Liver (tissue), 9 donors: ENCODE results near the gene OSBPL9. TPM values are rescaled to one million over a fixed set of nuclear protein-coding genes. Genes with fewer than 3 reads are reported as not detected.

ENCODE experiments used
- DNase-seq: peaks from one replicate; pipeline ENCODE4 v3.0.0-alpha.2; 2017; ENCODE audit warnings: low spot score
- H3K27ac ChIP-seq, 2 donors: one replicate each; pipeline ENCODE4 v1.7.0; 2013; ENCODE audit warnings: inconsistent platforms in 2 of 2, low read length in 2 of 2, control low read depth in 1 of 2, low read depth in 1 of 2, mild to moderate bottlenecking in 1 of 2
- H3K27me3 ChIP-seq, 4 donors: one replicate each; pipeline versions ENCODE4 v1.6.1 to v1.7.0; 2013; ENCODE audit warnings: low read length in 3 of 4, inconsistent platforms in 1 of 4, mild to moderate bottlenecking in 1 of 4, moderate library complexity in 1 of 4; ENCODE audit not compliant: control insufficient read depth in 4 of 4, insufficient read depth in 4 of 4
- H3K36me3 ChIP-seq, 4 donors: one replicate each; pipeline versions ENCODE4 v1.6.1 to v1.7.0; 2013; ENCODE audit warnings: low read length in 3 of 4, mild to moderate bottlenecking in 3 of 4, low read depth in 1 of 4, moderate library complexity in 1 of 4; ENCODE audit not compliant: control insufficient read depth in 4 of 4, insufficient read depth in 3 of 4
- H3K4me1 ChIP-seq, 4 donors: one replicate each; pipeline versions ENCODE4 v1.6.1 to v1.7.0; 2013; ENCODE audit warnings: low read length in 3 of 4, mild to moderate bottlenecking in 3 of 4, moderate library complexity in 1 of 4; ENCODE audit not compliant: control insufficient read depth in 4 of 4, insufficient read depth in 4 of 4
- H3K4me3 ChIP-seq, 3 donors: one replicate each; pipeline versions ENCODE4 v1.6.1 to v1.7.0; 2013; ENCODE audit warnings: low read length in 3 of 3, control low read depth in 1 of 3, low read depth in 1 of 3, mild to moderate bottlenecking in 1 of 3
- H3K9ac ChIP-seq, 2 donors: one replicate each; pipeline ENCODE4 v1.7.0; 2013; ENCODE audit warnings: low read length in 2 of 2, mild to moderate bottlenecking in 2 of 2, moderate library complexity in 2 of 2, control low read depth in 1 of 2, low read depth in 1 of 2
- H3K9me3 ChIP-seq, 4 donors: one replicate each; pipeline versions ENCODE4 v1.6.1 to v1.7.0; 2013; ENCODE audit warnings: low read length in 3 of 4; ENCODE audit not compliant: control insufficient read depth in 4 of 4
- ATF3 ChIP-seq: IDR thresholded peaks from 2 replicates; pipeline ENCODE4 v1.6.1; 2016; ENCODE audit warnings: antibody characterized with exemption
- EGR1 ChIP-seq, 2 donors: IDR thresholded peaks; 2 replicates each; pipeline ENCODE4 v1.6.1; 2016 to 2018; ENCODE audit warnings: antibody characterized with exemption in 2 of 2, low read depth in 2 of 2
- FOXA1 ChIP-seq: IDR thresholded peaks from 2 replicates; pipeline ENCODE4 v1.6.1; 2016; ENCODE audit warnings: antibody characterized with exemption
- FOXA2 ChIP-seq: IDR thresholded peaks from 2 replicates; pipeline ENCODE4 v1.6.1; 2016; ENCODE audit warnings: antibody characterized with exemption
- GABPA ChIP-seq, 2 donors: IDR thresholded peaks in 1 of 2; conservative IDR thresholded peaks in 1 of 2; 2 replicates each; pipeline ENCODE4 v1.6.1; 2016; ENCODE audit warnings: antibody characterized with exemption in 2 of 2, mild to moderate bottlenecking in 1 of 2, moderate library complexity in 1 of 2
- HNF4A ChIP-seq, 2 donors: conservative IDR thresholded peaks; 2 replicates each; pipeline ENCODE4 v1.6.1; 2016; ENCODE audit warnings: antibody characterized with exemption in 2 of 2, mild to moderate bottlenecking in 2 of 2
- HNF4G ChIP-seq: IDR thresholded peaks from 2 replicates; pipeline ENCODE4 v1.6.1; 2016; ENCODE audit warnings: antibody characterized with exemption
- JUND ChIP-seq, 2 donors: IDR thresholded peaks; 2 replicates each; pipeline ENCODE4 v1.6.1; 2016; ENCODE audit warnings: antibody characterized with exemption in 2 of 2
- MAX ChIP-seq: IDR thresholded peaks from 2 replicates; pipeline ENCODE4 v1.6.1; 2016; ENCODE audit warnings: antibody characterized with exemption
- NR2F2 ChIP-seq: IDR thresholded peaks from 2 replicates; pipeline ENCODE4 v1.6.1; 2016; ENCODE audit warnings: antibody characterized with exemption
- RAD21 ChIP-seq, 2 donors: IDR thresholded peaks; 2 replicates each; pipeline ENCODE4 v1.6.1; 2016; ENCODE audit warnings: antibody characterized with exemption in 2 of 2, mild to moderate bottlenecking in 2 of 2
- REST ChIP-seq: IDR thresholded peaks from 2 replicates; pipeline ENCODE4 v1.6.1; 2016; ENCODE audit warnings: antibody characterized with exemption, mild to moderate bottlenecking
- RXRA ChIP-seq, 2 donors: IDR thresholded peaks; 2 replicates each; pipeline ENCODE4 v1.6.1; 2017 to 2018; ENCODE audit warnings: antibody characterized with exemption in 2 of 2, mild to moderate bottlenecking in 1 of 2
- SP1 ChIP-seq: IDR thresholded peaks from 2 replicates; pipeline ENCODE4 v1.6.1; 2018; ENCODE audit warnings: antibody characterized with exemption, mild to moderate bottlenecking
- TAF1 ChIP-seq: conservative IDR thresholded peaks from 2 replicates; pipeline ENCODE4 v1.6.1; 2016; ENCODE audit warnings: antibody characterized with exemption, mild to moderate bottlenecking
- YY1 ChIP-seq: IDR thresholded peaks from 2 replicates; pipeline ENCODE4 v1.6.1; 2016; ENCODE audit warnings: antibody characterized with exemption, mild to moderate bottlenecking
- ZBTB33 ChIP-seq: IDR thresholded peaks from 2 replicates; pipeline ENCODE4 v1.6.1; 2016; ENCODE audit warnings: antibody characterized with exemption
- WGBS: extraction: QIAGEN DNeasy Blood & Tissue Kit; methylation state at CpG from one replicate; pipeline ENCODE4 v1.1.7; 2013; 5-methylcytosine and 5-hydroxymethylcytosine counted together
- polyA plus RNA-seq, 2 donors: library from polyadenylated mRNA; stranded (reverse) in 1 of 2; unstranded in 1 of 2; fragments of 200-250 nt in 1 of 2; fragments of >200 nt in 1 of 2; fragmentation: Nextera tagmentation in 1 of 2; extraction: Ambion mirVana in 1 of 2; gene quantifications; one replicate each; pipeline versions ENCODE4 v1.2.1 to v1.2.3, GENCODE V29; 2013 to 2015
- total RNA-seq, 2 donors: library from RNA; depleted of rRNA; stranded (reverse); fragments of >200 nt; gene quantifications; one replicate each; pipeline ENCODE4 v1.2.3, GENCODE V29; 2014
- TF ChIP-seq, protein P1 (sequence below): fragments of 150-350 bp; IDR thresholded peaks from 2 replicates; pipeline ENCODE4 v1.5.1; 2017; ENCODE audit warnings: improper control_type of control experiment, low read depth, low read length; ENCODE audit not compliant: missing input control
- donor health status: healthy.
- donor health status: healthy.
- donor health status: healthy.
- donor health status: healthy.
- donor health status: healthy.

Gene OSBPL9
- total and polyA plus RNA-seq, 4 donors = 52.1 to 129 (median 60.4) TPM

DNA sequence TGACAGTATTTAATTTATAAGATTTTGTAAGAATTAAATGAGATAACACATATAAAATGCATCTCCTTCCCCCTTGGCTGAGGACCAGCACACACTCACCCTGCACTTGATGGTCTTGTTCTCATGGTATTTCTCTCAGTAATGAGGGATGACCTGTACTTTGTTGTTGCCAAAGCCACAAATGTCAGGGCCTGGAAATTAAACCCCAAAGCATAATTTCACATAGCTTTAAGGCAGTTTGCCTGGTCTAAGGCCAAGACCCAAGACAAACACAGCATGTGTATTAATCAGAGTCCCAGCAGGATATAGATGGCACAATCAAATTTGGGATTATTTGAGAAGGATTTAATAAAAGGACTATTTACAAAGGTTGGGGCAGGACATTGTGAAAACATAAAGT lies 49.2 kb upstream of the OSBPL9 start:
- Histone ChIP-seq H3K9ac (no peak overlapping the region), H3K36me3 (no peaks in the 10 kb centered on the region), H3K27me3 (no peaks in the 10 kb centered on the region), H3K4me1 (peaks cover 0 to 1% (median 0%) of the 10 kb centered on the region in 4 donors), H3K4me3 (no peak overlapping the region), H3K27ac (no peak overlapping the region), H3K9me3 (no peaks in the 10 kb centered on the region)
- no peak for DNase-seq
- no peak for TF ChIP-seq HNF4A (conservative IDR thresholded peaks at IDR 0.05)
- TF ChIP-seq FOXA1 = no peak
- TF ChIP-seq MAX = no peak
- TF ChIP-seq RXRA (IDR thresholded peaks at IDR 0.05) = no peak
- TF ChIP-seq EGR1 (IDR thresholded peaks at IDR 0.05; ENCODE audit: low read depth in 2 of 2) = no peak
- TF ChIP-seq, protein P1, sequence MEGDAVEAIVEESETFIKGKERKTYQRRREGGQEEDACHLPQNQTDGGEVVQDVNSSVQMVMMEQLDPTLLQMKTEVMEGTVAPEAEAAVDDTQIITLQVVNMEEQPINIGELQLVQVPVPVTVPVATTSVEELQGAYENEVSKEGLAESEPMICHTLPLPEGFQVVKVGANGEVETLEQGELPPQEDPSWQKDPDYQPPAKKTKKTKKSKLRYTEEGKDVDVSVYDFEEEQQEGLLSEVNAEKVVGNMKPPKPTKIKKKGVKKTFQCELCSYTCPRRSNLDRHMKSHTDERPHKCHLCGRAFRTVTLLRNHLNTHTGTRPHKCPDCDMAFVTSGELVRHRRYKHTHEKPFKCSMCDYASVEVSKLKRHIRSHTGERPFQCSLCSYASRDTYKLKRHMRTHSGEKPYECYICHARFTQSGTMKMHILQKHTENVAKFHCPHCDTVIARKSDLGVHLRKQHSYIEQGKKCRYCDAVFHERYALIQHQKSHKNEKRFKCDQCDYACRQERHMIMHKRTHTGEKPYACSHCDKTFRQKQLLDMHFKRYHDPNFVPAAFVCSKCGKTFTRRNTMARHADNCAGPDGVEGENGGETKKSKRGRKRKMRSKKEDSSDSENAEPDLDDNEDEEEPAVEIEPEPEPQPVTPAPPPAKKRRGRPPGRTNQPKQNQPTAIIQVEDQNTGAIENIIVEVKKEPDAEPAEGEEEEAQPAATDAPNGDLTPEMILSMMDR = no peak
- no peak for TF ChIP-seq ATF3
- no peak for TF ChIP-seq NR2F2
- TF ChIP-seq REST = no peak
- TF ChIP-seq RAD21 (IDR thresholded peaks at IDR 0.05) = no peak
- no peak for TF ChIP-seq YY1
- no peak for TF ChIP-seq SP1
- no peak for TF ChIP-seq JUND (IDR thresholded peaks at IDR 0.05)
- TF ChIP-seq FOXA2 = no peak

DNA sequence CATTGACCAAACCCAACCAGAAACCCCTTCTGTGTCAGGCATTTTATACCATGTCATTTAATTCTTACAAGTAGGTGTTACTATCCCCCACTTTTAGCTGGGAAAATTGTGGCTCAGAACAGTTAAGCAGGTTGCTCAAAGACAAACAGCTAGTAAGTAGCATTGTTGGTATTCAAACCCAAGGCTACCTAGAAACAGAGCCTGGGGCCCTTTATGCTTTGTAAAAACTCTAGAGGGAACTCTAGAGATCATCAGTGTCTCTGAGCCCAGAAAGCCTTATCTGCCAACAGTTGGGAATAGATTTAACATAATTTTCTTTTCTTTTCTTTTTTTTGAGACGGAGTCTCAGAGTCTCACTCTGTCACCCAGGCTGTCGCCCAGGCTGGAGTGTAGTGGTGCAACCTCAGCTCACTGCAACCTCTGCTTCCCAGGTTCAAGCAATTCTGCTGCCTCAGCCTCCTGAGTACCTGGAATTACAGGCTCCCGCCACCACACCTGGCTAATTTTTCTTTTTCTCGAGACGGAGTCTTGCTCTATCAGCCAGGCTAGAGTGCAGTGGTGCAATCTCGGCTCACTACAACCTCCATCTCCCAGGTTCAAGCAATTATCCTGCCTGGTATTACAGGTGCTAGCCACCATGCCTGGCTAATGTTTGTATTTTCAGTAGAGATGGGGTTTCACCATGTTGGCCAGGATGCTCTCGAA lies 48.5 kb upstream of the OSBPL9 start:
- WGBS = 96% methylated on average over 7 of the region's 7 CpGs

More for the DNA sequence above, 48.5 kb upstream of the OSBPL9 start:
- Histone ChIP-seq H3K27me3 (no peaks in the 10 kb centered on the region), H3K36me3 (no peaks in the 10 kb centered on the region), H3K4me3 (no peak overlapping the region), H3K9ac (no peak overlapping the region), H3K9me3 (no peaks in the 10 kb centered on the region), H3K27ac (no peak overlapping the region), H3K4me1 (peaks cover 0 to 1% (median 0%) of the 10 kb centered on the region in 4 donors)
- TF ChIP-seq YY1 (no peak), HNF4G (no peak), ATF3 (no peak), TAF1 (no peak), FOXA2 (no peak), MAX (no peak), ZBTB33 (no peak), GABPA (IDR thresholded peaks at IDR 0.05 in 1 of 2, conservative IDR thresholded peaks at IDR 0.05 in 1 of 2) (no peak), NR2F2 (no peak), SP1 (no peak), JUND (IDR thresholded peaks at IDR 0.05) (no peak), RAD21 (IDR thresholded peaks at IDR 0.05) (no peak), HNF4A (conservative IDR thresholded peaks at IDR 0.05) (no peak), EGR1 (IDR thresholded peaks at IDR 0.05; ENCODE audit: low read depth in 2 of 2) (no peak), REST (no peak), FOXA1 (no peak), RXRA (IDR thresholded peaks at IDR 0.05) (no peak)
- DNase-seq = no peak
